ENCODE data around the gene PTPN18. TPM values are rescaled to one million over a fixed set of nuclear protein-coding genes. Genes with fewer than 3 reads are reported as not detected.

PTPN18 gene
- total RNA-seq, 2 donors from 2014 or later = 13.3 to 20.8 TPM

DNA sequence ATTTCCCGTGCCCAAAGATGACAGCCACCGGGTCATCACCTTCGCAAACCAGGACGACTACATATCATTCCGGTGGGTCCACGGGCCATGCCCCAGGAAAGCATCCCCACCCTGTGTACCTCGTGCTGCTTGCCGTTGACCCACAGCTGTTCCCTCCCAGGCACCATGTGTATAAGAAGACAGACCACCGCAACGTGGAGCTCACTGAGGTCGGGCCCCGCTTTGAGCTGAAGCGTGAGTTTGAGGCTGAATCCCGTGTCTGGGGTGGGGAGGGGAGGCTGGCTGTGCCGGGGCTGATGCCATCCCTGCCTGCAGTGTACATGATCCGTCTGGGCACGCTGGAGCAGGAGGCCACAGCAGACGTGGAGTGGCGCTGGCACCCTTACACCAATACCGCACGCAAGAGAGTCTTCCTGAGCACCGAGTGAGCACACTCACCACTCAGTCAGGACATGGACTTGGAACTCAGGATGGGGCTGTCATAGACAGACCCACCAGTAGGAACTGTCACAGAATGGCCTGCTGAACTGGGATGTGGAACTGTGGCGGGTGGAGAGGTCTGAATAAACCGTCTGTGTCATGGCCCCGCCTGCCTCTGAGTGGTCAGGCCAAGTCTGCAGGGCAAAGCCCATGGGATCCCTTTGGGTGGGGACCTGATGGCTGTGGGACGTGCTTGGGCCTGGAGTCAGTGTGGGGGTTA, 9.7 kb upstream of the PTPN18 start:
- peaks cover 34% of the 10 kb centered on the region for H3K36me3 ChIP-seq
- H3K4me3 ChIP-seq = no peak overlapping the region
- no peak for DNase-seq (ENCODE audit: low spot score)
- no peak overlapping the region for H3K27ac ChIP-seq
- TF ChIP-seq CTCF (IDR thresholded peaks at IDR 0.05) = no peak
- peaks cover 0 to 20% of the 10 kb centered on the region in 2 donors for H3K4me1 ChIP-seq
- no peaks in the 10 kb centered on the region for H3K27me3 ChIP-seq
- H3K9me3 ChIP-seq = no peaks in the 10 kb centered on the region

DNA sequence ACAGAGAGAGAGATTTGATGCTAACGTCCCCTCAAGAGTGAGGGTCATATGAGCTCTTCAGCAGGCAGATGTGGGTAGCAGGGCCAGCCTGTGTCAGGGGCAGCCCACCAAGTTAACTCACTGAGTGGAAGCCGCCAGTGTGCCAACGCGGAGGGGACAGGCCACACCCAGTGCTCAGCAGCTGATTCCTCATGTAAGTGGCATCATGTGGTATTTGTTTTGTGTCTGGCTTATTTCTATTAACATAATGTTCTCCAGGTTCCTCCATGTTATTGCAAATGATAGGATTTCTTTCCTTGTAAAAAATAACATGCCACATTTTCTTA, 9.2 kb upstream of the PTPN18 start:
- no peak for TF ChIP-seq CTCF (IDR thresholded peaks at IDR 0.05)

DNA sequence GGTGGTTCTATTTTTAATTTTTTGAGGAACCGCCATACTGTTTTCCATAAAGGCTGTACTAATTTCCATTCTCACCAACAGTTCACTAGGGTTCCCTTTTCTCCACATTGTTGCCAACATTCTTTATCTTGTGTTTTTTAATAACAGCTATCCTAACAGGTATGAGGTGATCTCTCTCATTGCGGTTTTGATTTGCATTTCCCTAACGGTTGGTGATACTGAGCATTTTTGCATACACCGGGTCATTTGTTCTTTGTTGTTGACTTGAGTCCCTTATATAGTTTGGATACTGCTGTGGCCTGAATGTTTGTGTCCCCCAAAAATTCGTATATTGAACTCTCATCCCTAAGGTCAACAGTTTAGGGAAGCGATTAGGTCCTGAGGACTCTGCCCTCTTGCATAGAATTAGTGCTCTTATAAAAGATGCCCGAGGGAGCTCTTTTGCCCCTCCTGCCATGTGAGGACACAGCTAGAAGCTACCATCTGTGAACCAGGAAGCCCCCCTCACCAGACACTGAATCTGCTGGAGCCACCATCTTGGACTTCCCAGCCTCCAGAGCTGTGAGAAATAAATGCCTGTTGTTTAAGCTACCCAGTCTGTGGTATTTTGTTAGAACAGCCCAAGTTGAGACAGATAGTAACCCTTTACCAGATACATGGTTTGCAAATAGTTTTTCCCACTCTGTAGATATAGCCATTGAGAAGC, 8.5 kb upstream of the PTPN18 start:
- Histone ChIP-seq H3K4me3 (no peak overlapping the region), H3K4me1 (peaks cover 0 to 15% of the 10 kb centered on the region in 2 donors), H3K36me3 (peaks cover 34% of the 10 kb centered on the region), H3K27me3 (no peaks in the 10 kb centered on the region), H3K27ac (no peak overlapping the region), H3K9me3 (no peaks in the 10 kb centered on the region)
- TF ChIP-seq CTCF (IDR thresholded peaks at IDR 0.05) = no peak
- DNase-seq (ENCODE audit: low spot score) = no peak

More for the DNA sequence above, 9.2 kb upstream of the PTPN18 start:
- H3K4me1 ChIP-seq = peaks cover 0 to 15% of the 10 kb centered on the region in 2 donors
- no peaks in the 10 kb centered on the region for H3K9me3 ChIP-seq
- no peak for DNase-seq (ENCODE audit: low spot score)
- H3K36me3 ChIP-seq = peaks cover 34% of the 10 kb centered on the region
- no peak overlapping the region for H3K27ac ChIP-seq
- no peaks in the 10 kb centered on the region for H3K27me3 ChIP-seq
- H3K4me3 ChIP-seq = no peak overlapping the region

DNA sequence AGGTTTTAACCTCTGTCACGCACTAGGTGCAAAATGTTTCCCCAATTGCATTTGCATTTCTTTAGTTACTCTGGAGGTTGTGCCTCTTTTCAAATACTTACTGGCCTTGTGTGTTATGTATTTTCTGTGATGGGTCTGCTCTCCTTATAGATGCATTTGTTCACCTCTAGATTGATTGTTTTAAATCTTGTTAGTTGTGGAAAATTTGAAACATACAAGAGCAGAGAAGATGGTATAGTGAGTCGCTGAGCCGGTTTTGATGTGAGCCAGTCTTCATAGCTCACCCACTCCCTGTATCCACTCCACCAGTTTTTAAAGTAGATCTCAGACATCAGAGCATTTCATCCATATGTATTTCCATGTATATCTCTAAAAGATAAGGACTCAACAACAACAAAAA, 6.7 kb upstream of the PTPN18 start:
- Histone ChIP-seq H3K36me3 (peaks cover 34% of the 10 kb centered on the region), H3K27ac (no peak overlapping the region), H3K4me1 (peaks cover 0 to 7% of the 10 kb centered on the region in 2 donors), H3K27me3 (no peaks in the 10 kb centered on the region), H3K4me3 (no peak overlapping the region), H3K9me3 (no peaks in the 10 kb centered on the region)
- no peak for TF ChIP-seq CTCF (IDR thresholded peaks at IDR 0.05)
- DNase-seq (ENCODE audit: low spot score) = no peak

GRCh38 chr2:130351711-130352110, 4.1 kb upstream of the PTPN18 start:
- H3K4me3 ChIP-seq = no peak overlapping the region

More at GRCh38 chr2:130351711-130352110, 4.1 kb upstream of the PTPN18 start:
- Histone ChIP-seq H3K4me1 (peaks cover 0 to 24% of the 10 kb centered on the region in 2 donors), H3K27me3 (no peaks in the 10 kb centered on the region), H3K27ac (no peak overlapping the region), H3K36me3 (peaks cover 11% of the 10 kb centered on the region), H3K9me3 (no peaks in the 10 kb centered on the region)
- DNase-seq (ENCODE audit: low spot score) = no peak
- TF ChIP-seq CTCF (IDR thresholded peaks at IDR 0.05) = no peak
